Esophagus squamous epithelium (tissue), 5 donors: ENCODE measurements around the gene EPHA5. TPM values are rescaled to one million over a fixed set of nuclear protein-coding genes. Genes with fewer than 3 reads are reported as not detected.

Experiments
- DNase-seq: peaks from one replicate; lab custom pipeline; 2025; lab: John Stamatoyannopoulos, UW
- H3K27ac ChIP-seq, 4 donors: fragments of 200-600 bp; sonication (generic); one replicate each; pipeline ENCODE4 v1.5.1; 2016 to 2019; ENCODE audit warnings: mild to moderate bottlenecking in 1 of 4
- H3K27me3 ChIP-seq, 4 donors: fragments of 200-600 bp; sonication (generic); 1 replicate in 3 of 4; 2 replicates in 1 of 4; pipeline versions ENCODE4 v1.5.1 to v1.6.0; 2017 to 2021; ENCODE audit warnings: antibody characterized with exemption in 1 of 4
- H3K36me3 ChIP-seq, 3 donors: fragments of 200-600 bp; sonication (generic); one replicate each; pipeline ENCODE4 v1.5.1; 2016 to 2019
- H3K4me1 ChIP-seq, 3 donors: fragments of 200-600 bp; sonication (generic); one replicate each; pipeline ENCODE4 v1.5.1; 2017 to 2019
- H3K4me3 ChIP-seq, 4 donors: fragments of 200-600 bp; sonication (generic); 1 replicate in 3 of 4; 2 replicates in 1 of 4; pipeline ENCODE4 v1.5.1; 2016 to 2019; ENCODE audit warnings: mild to moderate bottlenecking in 2 of 4, moderate library complexity in 1 of 4
- H3K9me3 ChIP-seq, 3 donors: fragments of 200-600 bp; sonication (generic); one replicate each; pipeline ENCODE4 v1.5.1; 2016 to 2019
- CTCF ChIP-seq, 6 experiments: fragments of 450-650 bp in 4 of 6; fragments of 200-600 bp in 2 of 6; sonication (generic) in 2 of 6; IDR thresholded peaks; one replicate each; pipeline ENCODE4 v1.5.1; 2016 to 2019; ENCODE audit warnings: antibody characterized with exemption in 6 of 6, mild to moderate bottlenecking in 4 of 6, moderate library complexity in 4 of 6
- POLR2A ChIP-seq, 4 donors: fragments of 450-650 bp; IDR thresholded peaks; one replicate each; pipeline ENCODE4 v1.6.1; 2017; ENCODE audit warnings: antibody characterized with exemption in 4 of 4, mild to moderate bottlenecking in 4 of 4, moderate library complexity in 3 of 4
- WGBS, 2 donors: methylation state at CpG; one replicate each; pipeline ENCODE4 v1.1.5; 2018; 5-methylcytosine and 5-hydroxymethylcytosine counted together
- intact Hi-C: fragments of 100-400 bp; cut with DNase I; formaldehyde crosslinking; loops from one replicate; pipeline ENCODE4 v1.15.0; 2022
- total RNA-seq, 4 donors: library from RNA; depleted of rRNA; stranded (reverse); fragments of >200 nt; gene quantifications; one replicate each; pipeline ENCODE4 v1.1.0, GENCODE V29; 2016
- donor health status: DM: yes; HTN: yes; CAD: no.

The EPHA5 gene
- total RNA-seq, 4 donors from 2014 or later: under 0.01 to 0.06 TPM; not detected in 2

- intact Hi-C loops: no loop called here
- Histone ChIP-seq H3K9me3 (no peaks in the 10 kb centered on the region), H3K4me3 (no peak overlapping the region), H3K27me3 (no peaks in the 10 kb centered on the region), H3K36me3 (no peaks in the 10 kb centered on the region), H3K4me1 (peaks cover 0 to 9% (median 0%) of the 10 kb centered on the region in 3 donors), H3K27ac (no peak overlapping the region)
- TF ChIP-seq CTCF (IDR thresholded peaks at IDR 0.05) (no peak), POLR2A (IDR thresholded peaks at IDR 0.05) (no peak)
- 65 to 66% methylated on average over 4 of the region's 4 CpGs for WGBS, 2 donors
- DNase-seq: no peak
Observed at GRCh38 chr4:65340382-65341109, 329.7 kb downstream of the EPHA5 start.

- no peak for DNase-seq
- H3K4me3 ChIP-seq: no peak overlapping the region
- no peak overlapping the region for H3K27ac ChIP-seq
- intact Hi-C loops: no loop called here
- 61 to 85% methylated on average over 1 of the region's 1 CpG for WGBS, 2 donors
- H3K4me1 ChIP-seq: no peaks in the 10 kb centered on the region
- TF ChIP-seq CTCF (IDR thresholded peaks at IDR 0.05) (no peak), POLR2A (IDR thresholded peaks at IDR 0.05) (no peak)
- H3K27me3 ChIP-seq: no peaks in the 10 kb centered on the region
- H3K9me3 ChIP-seq: no peaks in the 10 kb centered on the region
- no peaks in the 10 kb centered on the region for H3K36me3 ChIP-seq
Observed at GRCh38 chr4:65337371-65337770, 332.9 kb downstream of the EPHA5 start.

- intact Hi-C loops: no loop called here
- Histone ChIP-seq H3K4me1 (no peaks in the 10 kb centered on the region), H3K4me3 (no peak overlapping the region), H3K27me3 (no peaks in the 10 kb centered on the region), H3K27ac (no peak overlapping the region), H3K36me3 (no peaks in the 10 kb centered on the region), H3K9me3 (no peaks in the 10 kb centered on the region)
- DNase-seq: no peak
- TF ChIP-seq POLR2A (IDR thresholded peaks at IDR 0.05): no peak
- no peak for TF ChIP-seq CTCF (IDR thresholded peaks at IDR 0.05)
- WGBS, 2 donors: 65 to 71% methylated on average over 1 of the region's 1 CpG
Observed at GRCh38 chr4:65336465-65336864, 333.8 kb downstream of the EPHA5 start.

GRCh38 chr4:65316534-65316933, 353.8 kb downstream of the EPHA5 start:
- no peaks in the 10 kb centered on the region for H3K36me3 ChIP-seq
- 65 to 68% methylated on average over 4 of the region's 4 CpGs for WGBS, 2 donors
- H3K4me3 ChIP-seq: no peak overlapping the region
- no peak for DNase-seq
- H3K27ac ChIP-seq: no peak overlapping the region
- no peaks in the 10 kb centered on the region for H3K4me1 ChIP-seq
- H3K9me3 ChIP-seq: no peaks in the 10 kb centered on the region
- H3K27me3 ChIP-seq: no peaks in the 10 kb centered on the region
- no peak for TF ChIP-seq POLR2A (IDR thresholded peaks at IDR 0.05)
- TF ChIP-seq CTCF (IDR thresholded peaks at IDR 0.05): no peak
- intact Hi-C loops: no loop called here

GRCh38 chr4:65311120-65311519, 359.2 kb downstream of the EPHA5 start:
- H3K36me3 ChIP-seq: no peaks in the 10 kb centered on the region
- H3K27ac ChIP-seq: no peak overlapping the region
- intact Hi-C loops: no loop called here
- H3K4me1 ChIP-seq: no peaks in the 10 kb centered on the region
- no peaks in the 10 kb centered on the region for H3K27me3 ChIP-seq
- H3K9me3 ChIP-seq: no peaks in the 10 kb centered on the region
- WGBS, 2 donors: 73 to 84% methylated on average over 3 of the region's 3 CpGs
- no peak for DNase-seq
- H3K4me3 ChIP-seq: no peak overlapping the region
- TF ChIP-seq POLR2A (IDR thresholded peaks at IDR 0.05): no peak
- TF ChIP-seq CTCF (IDR thresholded peaks at IDR 0.05): no peak
